Left forelimb (tissue), 1 donor: ENCODE results near the gene CATSPER1.

Experiments used
- DNase-seq: peaks from one replicate; pipeline ENCODE4 v3.0.0-alpha.2; 2018; ENCODE audit warnings: low spot score

The CATSPER1 gene

DNA sequence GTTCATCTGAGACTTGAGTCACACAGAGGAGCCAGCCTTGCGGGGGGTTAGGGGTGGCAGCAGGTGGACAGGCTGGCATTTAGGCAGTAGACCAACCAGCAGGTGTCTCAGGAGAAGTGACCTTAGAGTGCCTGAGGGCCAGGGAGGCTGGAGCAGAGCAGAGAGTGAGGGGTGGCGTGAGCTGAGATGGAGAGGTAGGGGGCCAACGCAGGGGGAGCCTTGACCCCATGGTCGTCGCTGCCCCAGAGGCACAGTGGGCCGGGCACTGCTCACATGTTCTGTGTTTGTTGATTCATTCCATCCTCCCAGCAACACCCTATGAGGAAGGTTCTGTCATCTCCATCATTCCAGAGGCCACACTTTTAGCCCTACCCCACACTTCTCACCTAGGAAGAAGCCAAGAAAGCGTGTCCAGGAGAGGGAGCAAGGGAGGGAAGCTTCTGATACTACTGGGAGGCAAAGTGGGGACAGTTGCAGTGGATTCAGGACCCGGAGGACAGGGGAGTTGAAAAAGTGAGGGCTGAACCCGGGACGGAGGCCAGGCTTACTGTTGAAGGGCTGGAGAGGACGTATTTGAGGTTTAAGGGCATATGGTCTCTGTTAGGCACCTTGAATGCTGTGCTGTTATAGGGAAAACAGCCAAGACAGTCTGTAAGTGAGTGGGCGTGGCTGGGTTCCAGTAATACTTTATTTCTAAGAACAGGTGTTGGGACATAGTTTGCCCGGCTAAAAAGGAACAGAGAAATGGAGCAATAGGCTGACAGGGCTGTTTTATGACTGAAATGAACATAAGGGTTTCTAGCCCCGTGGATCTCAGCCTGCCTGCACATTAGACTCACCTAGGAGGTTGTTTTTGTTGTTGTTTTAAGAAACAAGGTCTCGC lies 57.4 kb downstream of the CATSPER1 start:
- DNase-seq = no peak

DNA sequence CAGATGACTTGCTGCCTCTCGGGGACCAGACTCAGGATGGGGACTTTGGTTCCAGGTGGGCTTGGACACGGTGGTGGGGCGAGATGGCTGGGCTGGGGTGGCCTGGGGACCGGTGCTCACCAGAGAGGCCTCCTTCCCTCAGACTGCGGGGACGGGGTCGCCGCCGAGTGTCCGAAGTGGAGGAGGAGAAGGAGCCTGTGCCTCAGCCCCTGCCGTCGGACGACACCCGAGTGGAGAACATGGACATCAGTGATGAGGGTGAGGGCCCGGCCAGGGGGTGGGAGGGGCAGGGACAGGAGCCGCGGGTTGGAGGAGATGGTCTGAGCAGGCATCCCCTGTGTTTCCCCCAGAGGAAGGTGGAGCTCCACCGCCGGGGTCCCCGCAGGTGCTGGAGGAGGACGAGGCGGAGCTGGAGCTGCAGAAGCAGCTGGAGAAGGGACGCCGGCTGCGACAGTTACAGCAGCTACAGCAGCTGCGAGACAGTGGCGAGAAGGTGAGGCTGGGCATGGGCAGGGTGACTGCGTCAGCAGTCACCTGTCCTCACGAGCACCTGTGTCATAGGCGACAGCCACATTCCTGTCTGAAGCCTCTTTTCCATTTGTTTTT lies 58.8 kb downstream of the CATSPER1 start:
- no peak for DNase-seq
